Neutrophil (primary cell): Measurements from ENCODE around the gene FOXL1.

ENCODE experiments used
- H3K27ac ChIP-seq: fragments of 200-600 bp; sonication (generic); 2 replicates; pipeline ENCODE4 v1.5.1; 2016; ENCODE audit warnings: mild to moderate bottlenecking, moderate library complexity
- H3K27me3 ChIP-seq: fragments of 200-600 bp; sonication (generic); 2 replicates; pipeline ENCODE4 v1.6.0; 2016; ENCODE audit warnings: mild to moderate bottlenecking
- H3K36me3 ChIP-seq: fragments of 200-600 bp; sonication (generic); 2 replicates; pipeline ENCODE4 v1.5.1; 2017
- H3K4me1 ChIP-seq, 2 experiments: fragments of 200-600 bp in 1 of 2; sonication (generic) in 1 of 2; 1 replicate in 1 of 2; 2 replicates in 1 of 2; pipeline versions ENCODE4 v1.5.1 to v1.6.1; 2013 to 2016; ENCODE audit warnings: low read depth in 1 of 2, low read length in 1 of 2, mild to moderate bottlenecking in 1 of 2, moderate library complexity in 1 of 2; ENCODE audit not compliant: control insufficient read depth in 1 of 2, insufficient read depth in 1 of 2
- H3K4me3 ChIP-seq, 2 experiments: fragments of 200-600 bp in 1 of 2; sonication (generic) in 1 of 2; 1 replicate in 1 of 2; 2 replicates in 1 of 2; pipeline ENCODE4 v1.5.1; 2013 to 2016; ENCODE audit warnings: low read depth in 1 of 2, low read length in 1 of 2, mild to moderate bottlenecking in 1 of 2, moderate library complexity in 1 of 2
- H3K9me3 ChIP-seq: fragments of 200-600 bp; sonication (generic); 2 replicates; pipeline ENCODE4 v1.5.1; 2016
- TF ChIP-seq, protein P1 (sequence below): fragments of 200-600 bp; sonication (generic); IDR thresholded peaks from 2 replicates; pipeline ENCODE4 v1.5.1; 2016; ENCODE audit warnings: antibody characterized with exemption

FOXL1 gene

DNA sequence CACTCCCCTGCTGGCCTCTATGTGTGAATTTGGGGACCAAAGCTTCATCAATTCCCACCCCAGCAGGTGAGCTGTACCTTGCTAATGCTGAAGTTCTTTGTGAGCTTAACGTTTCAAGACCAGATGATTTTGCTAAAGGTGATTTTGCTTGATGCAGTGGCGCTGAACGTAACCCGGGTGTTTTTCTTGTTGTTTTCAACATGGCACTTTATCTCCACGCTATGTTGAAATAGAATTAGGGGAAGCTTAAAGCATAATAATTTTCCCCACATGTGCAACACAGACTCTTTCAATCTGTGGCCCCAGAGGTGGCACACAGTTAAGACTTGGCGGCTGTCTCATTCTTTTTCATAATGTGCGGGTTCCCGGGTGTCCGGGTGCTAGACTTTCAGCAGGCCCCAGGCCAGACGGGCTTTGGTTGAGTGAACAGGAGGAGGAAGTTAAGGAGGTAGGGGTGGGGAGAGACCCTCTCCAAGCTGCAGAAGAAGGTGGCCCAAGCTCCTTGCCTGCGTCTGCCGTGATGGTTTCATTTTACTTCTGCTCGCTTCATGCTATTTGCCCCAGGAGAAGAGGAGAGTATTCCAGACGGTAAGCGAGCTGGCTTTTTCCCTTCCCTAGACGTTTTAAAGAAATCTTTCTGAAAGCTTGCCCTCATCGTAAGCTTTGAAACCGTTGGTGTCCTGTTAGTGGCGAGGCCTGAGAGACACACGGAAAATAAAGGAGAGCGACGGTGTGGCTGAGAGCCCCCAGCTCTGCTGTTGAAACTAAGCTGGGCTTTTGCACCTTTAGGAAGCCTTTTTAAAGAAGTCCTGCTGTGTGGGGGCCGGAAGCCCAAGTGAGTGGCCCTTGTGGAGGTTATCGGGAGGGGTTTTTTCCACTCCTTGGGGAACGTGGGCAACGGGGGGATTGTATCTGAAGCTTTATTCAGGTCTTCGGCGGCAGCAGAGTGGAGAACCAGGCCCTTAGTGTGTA lies 7.5 kb upstream of the FOXL1 start:
- Histone ChIP-seq H3K9me3 (no peaks in the 10 kb centered on the region), H3K27me3 (peaks cover 100% of the 10 kb centered on the region), H3K4me1 (peaks cover 20% of the 10 kb centered on the region in 2 experiments), H3K4me3 (no peak overlapping the region), H3K27ac (no peak overlapping the region), H3K36me3 (no peaks in the 10 kb centered on the region)
- TF ChIP-seq, protein P1, sequence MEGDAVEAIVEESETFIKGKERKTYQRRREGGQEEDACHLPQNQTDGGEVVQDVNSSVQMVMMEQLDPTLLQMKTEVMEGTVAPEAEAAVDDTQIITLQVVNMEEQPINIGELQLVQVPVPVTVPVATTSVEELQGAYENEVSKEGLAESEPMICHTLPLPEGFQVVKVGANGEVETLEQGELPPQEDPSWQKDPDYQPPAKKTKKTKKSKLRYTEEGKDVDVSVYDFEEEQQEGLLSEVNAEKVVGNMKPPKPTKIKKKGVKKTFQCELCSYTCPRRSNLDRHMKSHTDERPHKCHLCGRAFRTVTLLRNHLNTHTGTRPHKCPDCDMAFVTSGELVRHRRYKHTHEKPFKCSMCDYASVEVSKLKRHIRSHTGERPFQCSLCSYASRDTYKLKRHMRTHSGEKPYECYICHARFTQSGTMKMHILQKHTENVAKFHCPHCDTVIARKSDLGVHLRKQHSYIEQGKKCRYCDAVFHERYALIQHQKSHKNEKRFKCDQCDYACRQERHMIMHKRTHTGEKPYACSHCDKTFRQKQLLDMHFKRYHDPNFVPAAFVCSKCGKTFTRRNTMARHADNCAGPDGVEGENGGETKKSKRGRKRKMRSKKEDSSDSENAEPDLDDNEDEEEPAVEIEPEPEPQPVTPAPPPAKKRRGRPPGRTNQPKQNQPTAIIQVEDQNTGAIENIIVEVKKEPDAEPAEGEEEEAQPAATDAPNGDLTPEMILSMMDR = no peak

DNA sequence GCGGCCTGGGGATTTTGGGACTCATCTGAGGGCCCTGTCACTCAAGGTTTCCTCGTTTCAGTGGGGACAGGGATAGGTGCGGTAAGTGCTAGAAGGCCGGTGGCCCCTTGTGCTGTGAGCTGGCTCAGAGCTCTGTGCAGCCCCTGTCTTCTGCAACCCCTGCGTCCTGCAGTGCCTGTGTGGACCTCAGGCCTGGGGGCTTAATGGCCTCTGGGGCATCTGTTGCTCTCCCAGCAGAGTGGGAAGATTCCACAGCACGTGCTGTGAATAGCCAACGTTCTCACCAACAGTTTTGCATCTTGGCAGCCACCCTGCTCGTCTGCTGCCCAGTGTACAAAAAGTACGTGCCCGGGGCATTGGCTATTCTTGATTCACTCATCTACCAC lies 6.8 kb upstream of the FOXL1 start:
- Histone ChIP-seq H3K9me3 (no peaks in the 10 kb centered on the region), H3K36me3 (no peaks in the 10 kb centered on the region), H3K27me3 (peaks cover 100% of the 10 kb centered on the region), H3K4me1 (peaks cover 18 to 20% of the 10 kb centered on the region in 2 experiments), H3K27ac (no peak overlapping the region), H3K4me3 (no peak overlapping the region)
- TF ChIP-seq, protein P1 = no peak

DNA sequence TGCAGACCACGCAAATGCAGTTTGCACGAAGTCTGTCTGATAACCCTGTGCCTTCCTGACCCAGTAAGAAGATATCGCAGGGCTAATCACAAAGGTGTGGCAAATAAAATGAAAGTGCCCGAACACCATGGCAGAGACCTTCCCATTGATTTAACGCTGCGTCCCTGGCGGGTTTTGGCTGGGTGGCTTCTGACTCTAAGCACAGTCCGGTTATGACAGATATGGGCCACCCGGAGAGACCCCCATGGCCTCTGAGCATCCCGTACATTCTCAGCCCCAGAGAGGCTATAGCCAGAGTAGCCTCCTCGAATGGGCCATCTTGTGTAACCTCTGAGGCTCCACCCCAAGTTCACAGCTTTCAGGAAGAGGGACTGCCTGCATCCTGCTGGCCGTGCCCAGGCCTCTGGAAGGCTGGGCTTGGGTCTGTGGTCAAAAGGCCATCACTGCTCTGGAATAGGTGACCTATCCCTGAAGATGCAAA lies 6.3 kb upstream of the FOXL1 start:
- H3K27ac ChIP-seq = no peak overlapping the region
- H3K36me3 ChIP-seq = no peaks in the 10 kb centered on the region
- no peaks in the 10 kb centered on the region for H3K9me3 ChIP-seq
- peaks cover 100% of the 10 kb centered on the region for H3K27me3 ChIP-seq
- H3K4me1 ChIP-seq = peaks cover 17 to 18% of the 10 kb centered on the region in 2 experiments
- TF ChIP-seq, protein P1 = no peak
- no peak overlapping the region for H3K4me3 ChIP-seq

DNA sequence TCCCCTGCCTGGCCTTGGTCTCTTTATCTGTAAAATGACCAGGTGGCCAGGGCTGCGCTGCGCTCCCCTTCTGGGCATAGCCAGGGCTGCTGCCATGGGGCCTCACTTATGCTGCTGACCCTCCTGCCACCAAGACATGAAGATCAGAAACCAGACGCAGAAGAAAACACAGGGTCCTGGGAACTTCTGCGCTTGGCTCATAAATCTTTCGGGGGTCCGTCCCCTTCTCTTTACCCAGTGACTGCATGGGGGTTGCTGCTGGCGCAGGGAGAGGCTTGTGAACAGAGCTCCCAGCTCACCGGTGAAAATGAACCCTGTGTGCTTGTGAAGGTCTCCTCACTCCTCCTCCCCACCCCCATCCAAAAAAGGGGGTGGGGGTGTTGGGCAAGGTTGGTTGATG lies 5.7 kb upstream of the FOXL1 start:
- H3K27ac ChIP-seq = no peak overlapping the region
- peaks cover 12 to 13% of the 10 kb centered on the region in 2 experiments for H3K4me1 ChIP-seq
- no peaks in the 10 kb centered on the region for H3K36me3 ChIP-seq
- TF ChIP-seq, protein P1 = no peak
- no peak overlapping the region for H3K4me3 ChIP-seq
- no peaks in the 10 kb centered on the region for H3K9me3 ChIP-seq
- H3K27me3 ChIP-seq = peaks cover 100% of the 10 kb centered on the region

DNA sequence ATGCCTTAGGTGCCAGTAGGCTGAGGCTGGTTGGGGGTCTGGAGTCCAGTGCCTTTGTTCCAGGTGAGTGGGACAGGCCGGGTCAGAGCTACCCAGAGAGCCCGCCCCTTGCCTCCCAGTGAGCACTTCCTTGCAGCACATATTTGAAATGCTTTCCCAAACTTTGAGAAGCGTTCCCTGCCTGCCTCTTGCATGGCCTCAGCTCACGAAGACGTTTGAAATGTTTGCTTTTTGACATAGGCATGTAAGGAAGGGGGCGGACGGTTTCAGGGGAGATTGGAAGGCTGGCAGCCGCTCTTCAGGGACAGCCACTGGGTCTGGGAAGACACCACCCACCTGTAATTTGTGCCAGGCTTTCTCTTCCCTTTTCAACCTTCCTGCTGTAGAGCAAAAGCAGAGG lies 5.1 kb upstream of the FOXL1 start:
- TF ChIP-seq, protein P1 = no peak
- no peak overlapping the region for H3K27ac ChIP-seq
- H3K36me3 ChIP-seq = no peaks in the 10 kb centered on the region
- H3K4me3 ChIP-seq = no peak overlapping the region
- peaks cover 100% of the 10 kb centered on the region for H3K27me3 ChIP-seq
- no peaks in the 10 kb centered on the region for H3K9me3 ChIP-seq
- H3K4me1 ChIP-seq = peaks cover 10 to 12% of the 10 kb centered on the region in 2 experiments
